ENCODE measurements around the gene PIGU.
"Not testable (repeated sequence)": the region's sequence is repeated elsewhere in the genome, so short reads cannot be mapped to it uniquely, and the experiment has no call there.

Gene PIGU, protein sequence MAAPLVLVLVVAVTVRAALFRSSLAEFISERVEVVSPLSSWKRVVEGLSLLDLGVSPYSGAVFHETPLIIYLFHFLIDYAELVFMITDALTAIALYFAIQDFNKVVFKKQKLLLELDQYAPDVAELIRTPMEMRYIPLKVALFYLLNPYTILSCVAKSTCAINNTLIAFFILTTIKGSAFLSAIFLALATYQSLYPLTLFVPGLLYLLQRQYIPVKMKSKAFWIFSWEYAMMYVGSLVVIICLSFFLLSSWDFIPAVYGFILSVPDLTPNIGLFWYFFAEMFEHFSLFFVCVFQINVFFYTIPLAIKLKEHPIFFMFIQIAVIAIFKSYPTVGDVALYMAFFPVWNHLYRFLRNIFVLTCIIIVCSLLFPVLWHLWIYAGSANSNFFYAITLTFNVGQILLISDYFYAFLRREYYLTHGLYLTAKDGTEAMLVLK

DNA sequence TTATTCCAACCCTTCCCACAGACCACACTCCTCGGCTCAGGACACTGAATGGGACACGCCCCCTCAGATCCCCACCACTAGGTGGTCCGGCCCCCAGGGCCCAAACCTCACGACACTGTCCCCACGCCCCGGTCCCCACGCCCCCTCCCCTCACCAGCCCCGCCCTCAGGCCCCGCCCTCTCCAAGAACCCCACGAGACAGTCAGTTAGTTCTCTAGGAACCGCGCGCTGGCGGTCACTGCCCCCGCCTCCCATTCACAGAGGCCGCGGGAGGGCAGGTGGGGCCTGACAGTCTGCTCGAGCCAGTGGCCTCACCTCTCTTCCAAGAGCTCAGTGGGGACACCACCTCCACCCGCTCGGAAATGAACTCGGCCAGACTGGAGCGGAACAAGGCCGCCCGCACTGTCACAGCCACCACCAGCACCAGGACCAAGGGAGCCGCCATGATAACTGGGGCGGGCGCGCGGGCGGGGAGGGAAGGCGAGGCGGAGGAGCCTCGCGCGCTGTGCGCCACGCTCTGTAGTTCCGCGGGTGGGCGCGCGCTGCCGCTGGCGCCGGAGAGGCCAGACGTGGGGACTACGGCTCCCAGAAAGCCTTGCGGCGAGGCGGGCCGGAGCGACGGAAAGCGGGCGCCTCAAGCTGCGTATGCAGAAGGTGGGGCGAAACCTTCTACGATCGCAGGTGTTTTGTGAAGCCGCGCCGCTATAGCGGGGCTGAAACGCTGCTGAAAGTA is at the start of gene PIGU:
Gene PIGU, minus strand, starts transcription at position 451 of the 732 bp plus-strand sequence. Its CDS starts 7 bp downstream, at position 444.
- in situ Hi-C loops (cut with HindIII; ENCODE audit: low pct_ligation_motif_present, low pct_unique_long_range_greater_than_20kb, low sequenced_read_pairs), result no loop called here
- peak; percentile 94 for DNase-seq

DNA sequence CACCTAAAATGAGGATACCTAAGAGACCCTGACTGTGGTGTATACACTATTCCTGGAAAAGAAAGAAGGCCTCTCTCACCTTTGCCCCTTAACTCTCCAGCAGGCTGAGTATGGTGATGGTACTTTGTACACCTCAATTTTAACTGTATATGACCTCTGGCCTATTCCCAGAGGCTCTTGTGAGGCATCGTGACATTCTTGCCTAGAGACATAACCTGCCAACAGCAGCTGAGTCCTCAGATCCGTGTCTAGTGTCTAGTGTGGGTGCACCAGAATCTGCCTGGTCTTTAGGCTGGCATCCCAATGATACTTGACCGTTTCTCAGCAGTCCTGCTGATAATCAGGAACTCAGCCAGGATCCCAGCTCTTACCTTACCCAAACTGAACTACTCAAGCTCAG is 47.3 kb upstream of the PIGU start:
- in situ Hi-C loops (cut with HindIII; ENCODE audit: low pct_ligation_motif_present, low pct_unique_long_range_greater_than_20kb, low sequenced_read_pairs), result no loop called here
- DNase-seq, result no peak

DNA sequence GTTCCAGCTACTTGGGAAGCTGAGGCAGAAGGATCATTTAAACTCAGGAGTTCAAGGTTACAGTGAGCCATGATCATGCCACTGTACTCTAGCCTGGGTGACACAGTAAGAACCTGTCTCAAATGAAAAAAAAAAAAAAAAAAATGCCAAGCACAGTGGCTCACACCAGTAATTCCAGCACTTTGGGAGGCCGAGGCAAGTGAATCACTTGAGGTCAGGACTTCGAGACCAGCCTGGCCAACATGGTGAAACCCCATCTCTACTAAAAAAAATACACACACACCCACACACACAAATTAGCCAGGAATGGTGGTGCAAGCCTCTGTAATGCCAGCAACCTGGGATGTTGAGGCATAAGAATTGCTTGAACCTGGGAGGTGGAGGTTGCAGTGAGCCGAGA is 45.7 kb upstream of the PIGU start:
- DNase-seq; in situ Hi-C loops (cut with HindIII; ENCODE audit: low pct_ligation_motif_present, low pct_unique_long_range_greater_than_20kb, low sequenced_read_pairs): not testable (repeated sequence)

DNA sequence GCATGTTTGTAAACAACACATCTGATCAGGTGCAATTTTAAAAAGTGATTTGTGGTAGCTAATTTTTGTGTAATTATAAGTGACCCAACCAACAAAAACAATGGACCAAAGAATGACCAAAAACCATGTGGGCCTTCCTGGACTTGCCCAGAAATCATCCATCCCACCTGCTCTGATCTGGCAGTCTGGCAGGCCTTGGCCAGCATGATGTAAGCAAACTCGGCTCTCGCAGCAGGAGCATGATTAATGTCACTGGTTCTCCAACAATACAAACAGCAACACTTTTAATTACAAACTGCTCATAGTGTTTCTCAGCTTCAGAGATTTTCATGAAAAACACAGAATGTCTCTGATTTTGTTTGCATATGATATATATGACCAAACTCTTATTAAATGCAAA is 43.4 kb upstream of the PIGU start:
- no peak for DNase-seq
- in situ Hi-C loops (cut with HindIII; ENCODE audit: low pct_ligation_motif_present, low pct_unique_long_range_greater_than_20kb, low sequenced_read_pairs), result no loop called here

GRCh38 chr20:34719242-34720017 is 42.5 kb upstream of the PIGU start:
- in situ Hi-C loops (cut with HindIII; ENCODE audit: low pct_ligation_motif_present, low pct_unique_long_range_greater_than_20kb, low sequenced_read_pairs); DNase-seq: not testable (repeated sequence)

GRCh38 chr20:34717230-34718095 is 40.6 kb upstream of the PIGU start:
- in situ Hi-C loops (cut with HindIII; ENCODE audit: low pct_ligation_motif_present, low pct_unique_long_range_greater_than_20kb, low sequenced_read_pairs), result no loop called here
- DNase-seq, result no peak

- DNase-seq, result no peak
- in situ Hi-C loops (cut with HindIII; ENCODE audit: low pct_ligation_motif_present, low pct_unique_long_range_greater_than_20kb, low sequenced_read_pairs), result no loop called here
These were observed 40.0 kb upstream of the PIGU start for GRCh38 chr20:34716921-34717229.

- no peak for DNase-seq
- in situ Hi-C loops (cut with HindIII; ENCODE audit: low pct_ligation_motif_present, low pct_unique_long_range_greater_than_20kb, low sequenced_read_pairs), result no loop called here
These were observed 38.5 kb upstream of the PIGU start for GRCh38 chr20:34715384-34715783.

- in situ Hi-C loops (cut with HindIII; ENCODE audit: low pct_ligation_motif_present, low pct_unique_long_range_greater_than_20kb, low sequenced_read_pairs); DNase-seq: not testable (repeated sequence)
These were observed 37.1 kb upstream of the PIGU start for GRCh38 chr20:34713944-34714515.

DNA sequence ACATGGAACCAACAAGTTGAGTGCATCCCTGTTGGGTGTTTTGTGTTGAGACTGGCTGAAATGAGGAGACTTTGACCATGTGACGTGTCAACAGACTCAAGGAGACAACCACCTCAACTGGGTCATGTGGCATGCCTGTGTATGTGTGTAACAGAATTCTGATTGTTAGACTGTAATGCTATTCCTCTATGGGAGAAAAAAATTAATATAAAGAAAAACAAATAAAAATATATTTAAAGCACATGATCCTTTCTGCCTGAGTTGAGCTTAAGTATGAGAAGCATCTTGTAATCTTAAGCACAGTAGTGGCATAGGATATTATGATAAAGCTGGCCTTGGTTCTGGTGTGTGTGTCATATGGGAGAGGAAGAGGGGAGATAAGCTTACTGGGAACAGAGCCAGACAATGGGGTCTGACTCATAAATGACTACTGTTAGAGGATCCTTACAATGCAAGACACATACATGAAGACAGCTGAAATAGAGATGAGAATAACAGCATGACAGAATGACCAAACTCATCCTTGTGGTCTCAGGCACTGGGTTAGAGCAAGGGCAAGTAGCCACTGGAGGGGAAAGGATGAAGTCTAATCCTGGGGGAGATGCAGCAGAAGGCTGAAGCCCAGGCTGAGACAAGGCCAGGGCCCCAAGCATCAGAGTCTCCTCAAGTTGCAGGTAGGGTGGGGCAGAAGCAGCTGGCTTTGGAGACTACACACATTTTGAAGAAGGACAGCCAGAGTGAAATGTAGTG is 36.5 kb upstream of the PIGU start:
- in situ Hi-C loops (cut with HindIII; ENCODE audit: low pct_ligation_motif_present, low pct_unique_long_range_greater_than_20kb, low sequenced_read_pairs), result no loop called here
- peak; percentile 91 for DNase-seq

DNA sequence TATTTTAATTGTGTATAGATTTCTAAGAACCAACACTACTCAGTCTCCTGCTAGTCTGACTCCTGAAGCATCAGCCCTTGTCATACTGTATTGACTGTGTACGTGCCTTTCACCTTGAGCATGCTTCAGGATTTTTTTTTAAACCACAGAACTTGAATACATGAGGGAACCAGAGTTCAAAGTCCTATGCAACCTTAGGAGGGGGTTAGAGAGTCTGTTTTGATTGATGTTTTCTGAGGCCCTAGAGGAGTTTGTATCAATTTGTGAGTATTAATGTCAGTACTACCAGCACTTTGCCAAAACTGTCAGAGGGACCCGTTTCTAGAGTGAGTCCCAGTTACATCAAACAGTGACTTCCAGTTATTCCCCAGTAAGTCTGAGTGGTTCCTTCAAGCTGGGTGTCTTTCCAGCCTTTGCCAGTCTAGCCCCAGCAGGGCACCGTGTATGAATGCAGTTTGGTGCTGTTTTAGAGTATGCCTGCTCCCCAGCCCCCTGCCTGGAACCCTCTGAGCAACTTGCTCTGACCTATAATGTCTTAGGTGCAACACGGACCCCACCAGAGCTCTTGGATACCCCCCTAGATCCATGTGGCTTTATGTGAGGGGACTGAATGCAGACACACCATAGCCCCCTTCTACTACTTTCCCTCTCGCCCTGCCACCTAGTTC is 35.8 kb upstream of the PIGU start:
- no peak for DNase-seq
- in situ Hi-C loops (cut with HindIII; ENCODE audit: low pct_ligation_motif_present, low pct_unique_long_range_greater_than_20kb, low sequenced_read_pairs), result no loop called here

- in situ Hi-C loops (cut with HindIII; ENCODE audit: low pct_ligation_motif_present, low pct_unique_long_range_greater_than_20kb, low sequenced_read_pairs), result no loop called here
These were observed 35.0 kb upstream of the PIGU start for GRCh38 chr20:34711813-34712430.

GRCh38 chr20:34710861-34711574 is 34.1 kb upstream of the PIGU start:
- in situ Hi-C loops (cut with HindIII; ENCODE audit: low pct_ligation_motif_present, low pct_unique_long_range_greater_than_20kb, low sequenced_read_pairs), result no loop called here

More at GRCh38 chr20:34711813-34712430, 35.0 kb upstream of the PIGU start:
- DNase-seq, result no peak

DNA sequence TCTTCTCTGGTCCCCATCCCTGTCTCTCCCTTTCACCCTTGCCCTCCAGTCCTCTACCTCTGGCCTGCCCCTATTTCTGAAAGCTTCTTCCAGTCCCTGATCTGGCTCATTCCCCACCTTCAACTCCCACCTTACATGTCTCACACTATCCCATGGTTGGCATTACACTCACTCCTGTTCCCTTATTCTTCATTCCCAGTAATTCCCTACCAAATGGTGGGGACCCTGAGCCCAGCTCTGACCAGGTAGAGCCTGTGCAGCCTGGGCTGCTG is 33.6 kb upstream of the PIGU start:
- in situ Hi-C loops (cut with HindIII; ENCODE audit: low pct_ligation_motif_present, low pct_unique_long_range_greater_than_20kb, low sequenced_read_pairs), result no loop called here
- no peak for DNase-seq

More at GRCh38 chr20:34710861-34711574, 34.1 kb upstream of the PIGU start:
- DNase-seq, result no peak

DNA sequence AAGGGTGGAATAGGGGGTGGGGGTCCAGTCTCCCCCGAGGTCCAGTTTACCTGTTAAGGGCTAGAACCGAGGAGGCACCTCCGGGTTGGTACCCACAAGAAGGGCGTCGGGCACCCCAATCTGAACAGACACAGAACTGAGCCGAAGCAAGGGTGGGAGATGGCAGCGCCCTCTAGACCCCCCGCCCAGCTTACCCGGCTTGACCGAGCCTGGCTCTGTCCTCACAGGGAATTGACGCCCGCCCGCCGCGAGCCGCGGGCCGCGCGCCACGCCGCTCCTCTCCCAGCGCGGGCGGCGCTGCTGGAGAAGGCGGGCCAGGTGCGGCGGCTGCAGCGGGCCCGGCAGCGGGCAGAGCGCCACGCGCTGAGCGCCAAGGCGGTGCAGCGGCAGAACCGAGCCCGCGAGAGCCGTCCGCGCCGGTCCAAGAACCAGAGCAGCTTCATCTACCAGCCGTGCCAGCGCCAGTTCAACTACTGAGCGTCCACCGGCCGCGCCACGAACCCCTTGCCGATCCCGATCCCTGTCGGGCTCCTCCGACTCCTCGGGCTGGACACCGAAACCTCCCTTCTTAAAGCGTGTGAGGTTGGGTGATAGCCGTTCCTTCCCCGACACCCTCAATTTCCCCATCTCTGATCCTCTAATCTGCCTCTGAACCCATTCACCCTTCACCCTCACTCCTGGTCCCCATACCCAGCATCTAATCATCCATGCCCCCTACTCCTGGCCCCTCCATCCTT is 33.1 kb upstream of the PIGU start:
- peak; percentile 71 for DNase-seq

More for the DNA sequence above, 33.1 kb upstream of the PIGU start:
- in situ Hi-C loops (cut with HindIII; ENCODE audit: low pct_ligation_motif_present, low pct_unique_long_range_greater_than_20kb, low sequenced_read_pairs), result no loop called here

Data from ACHN (cell line).